Measurements from ENCODE around the gene FRMD4B.
"Not testable (repeated sequence)": the region's sequence is repeated elsewhere in the genome, so short reads cannot be mapped to it uniquely, and the experiment has no call there.

Gene FRMD4B

GRCh38 chr3:69322512-69322911, 63.4 kb downstream of the FRMD4B start:
- DNase-seq (ENCODE audit: low read depth in 2 of 2): not testable (repeated sequence)

DNA sequence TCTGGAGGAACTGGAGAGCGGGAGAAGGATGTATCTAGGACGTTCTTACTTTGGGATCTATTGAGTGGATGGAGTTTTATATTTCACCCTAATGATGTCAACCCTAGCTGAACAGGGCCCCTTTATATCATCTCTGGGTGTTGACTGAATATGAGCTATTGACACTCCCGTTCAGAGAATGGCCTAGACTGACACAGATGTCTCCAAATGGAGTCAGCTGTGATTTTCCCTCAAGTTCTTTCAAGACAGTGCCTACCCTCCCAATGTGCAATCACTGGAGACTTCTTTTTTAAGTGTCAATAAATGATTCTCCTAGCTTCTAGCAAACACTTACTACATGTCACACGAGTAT, 63.8 kb downstream of the FRMD4B start:
- no peak for DNase-seq (ENCODE audit: low read depth in 2 of 2)

DNA sequence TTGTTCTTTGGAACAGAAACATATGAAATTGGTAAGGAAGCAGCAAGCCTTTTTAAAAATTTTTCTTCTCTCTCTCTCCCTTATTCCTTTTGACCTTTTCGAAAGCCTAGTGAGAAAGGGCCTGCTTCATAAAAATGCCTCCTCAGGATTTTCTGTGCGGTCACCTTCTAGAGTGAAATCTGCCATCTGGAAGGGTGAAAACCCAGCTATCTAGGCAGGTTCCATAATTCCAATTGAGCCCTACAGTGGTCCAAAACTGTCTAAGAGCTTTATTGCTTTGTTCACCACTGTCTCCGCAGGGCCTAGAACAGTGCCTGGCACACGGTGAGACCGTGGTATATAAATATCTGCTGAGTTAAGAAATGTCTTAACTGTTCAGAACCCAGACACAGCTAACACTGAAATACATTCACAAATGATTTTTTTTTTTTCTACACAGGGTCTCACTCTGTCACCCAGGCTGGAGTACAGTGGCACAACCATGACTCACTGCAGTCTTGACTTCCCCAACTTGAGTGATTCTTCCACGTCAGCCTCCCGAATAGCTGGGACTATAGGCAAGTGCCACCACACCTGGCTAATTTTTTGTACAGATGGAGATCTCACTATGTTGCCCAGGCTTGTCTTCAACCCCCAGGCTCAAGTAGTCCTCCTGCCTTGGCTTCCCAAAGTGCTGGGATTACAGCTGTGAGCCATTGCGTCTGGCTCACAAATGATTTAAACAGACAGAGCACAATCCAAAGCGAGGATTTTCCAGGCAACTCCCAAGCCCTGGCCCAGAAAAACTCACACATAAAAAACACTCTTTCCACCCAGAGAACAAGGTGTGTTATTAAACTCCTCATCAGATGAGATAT, 64.4 kb downstream of the FRMD4B start:
- DNase-seq (ENCODE audit: low read depth in 2 of 2): no peak

DNA sequence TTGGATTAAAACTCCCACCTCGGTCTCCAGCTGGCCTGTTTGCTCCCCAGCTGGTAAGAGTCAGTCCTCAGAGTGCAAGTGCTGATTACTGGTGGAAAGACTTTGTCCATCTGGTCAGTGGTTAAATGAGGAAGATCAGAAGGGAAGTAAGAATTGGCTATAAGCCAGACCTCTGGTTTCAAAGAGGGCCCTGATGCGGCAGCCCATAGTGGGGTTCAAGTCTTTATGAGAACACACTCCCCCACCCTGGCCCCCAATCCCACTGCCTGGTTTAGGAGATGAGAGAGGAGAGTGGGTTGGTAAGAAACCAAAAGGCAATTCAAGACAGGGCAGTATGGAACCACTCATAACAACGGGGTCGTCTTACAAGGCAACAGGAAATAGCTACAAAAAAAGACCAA, 65.0 kb downstream of the FRMD4B start:
- no peak for DNase-seq (ENCODE audit: low read depth in 2 of 2)

- DNase-seq (ENCODE audit: low read depth in 2 of 2): no peak
Measured at GRCh38 chr3:69319652-69320051, 66.2 kb downstream of the FRMD4B start.

DNA sequence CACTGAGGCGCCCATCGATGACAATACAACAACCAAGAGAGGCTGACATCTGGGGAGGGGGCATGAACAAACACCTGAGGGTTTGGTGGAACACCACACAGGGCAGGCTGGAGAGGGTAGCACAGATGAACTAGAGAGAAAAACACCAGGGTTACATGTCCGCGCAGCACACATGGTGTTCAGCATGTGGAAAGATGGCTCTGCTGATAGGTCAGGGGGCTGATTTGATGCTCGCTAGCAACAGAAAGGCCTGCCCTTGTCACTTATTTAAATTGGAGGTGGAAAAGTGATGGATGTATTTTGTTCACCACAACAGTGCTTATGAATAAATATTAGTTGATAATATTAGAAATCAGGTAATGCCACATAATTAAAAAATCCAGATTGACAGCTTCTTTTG, 67.5 kb downstream of the FRMD4B start:
- no peak for DNase-seq (ENCODE audit: low read depth in 2 of 2)

DNA sequence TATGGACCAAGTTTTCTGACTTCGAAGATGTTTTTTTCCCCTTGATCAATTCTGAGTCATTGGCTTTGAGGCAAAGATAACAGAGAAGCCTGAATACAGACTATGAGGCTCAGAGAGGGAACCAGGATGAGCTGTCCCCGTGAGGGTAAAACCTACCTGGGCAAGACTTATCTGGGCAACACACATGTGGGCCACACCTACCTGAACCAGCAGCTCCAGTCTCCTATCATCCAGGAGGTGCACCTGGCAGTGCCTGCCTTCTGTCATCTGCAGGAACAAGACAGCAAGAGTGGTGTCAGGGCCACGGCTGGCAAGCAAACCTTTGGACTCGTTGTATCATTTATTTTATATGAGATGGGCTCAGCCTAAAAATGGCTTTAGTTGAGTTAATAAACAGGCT, 72.6 kb downstream of the FRMD4B start:
- DNase-seq (ENCODE audit: low read depth in 2 of 2): no peak

- DNase-seq (ENCODE audit: low read depth in 2 of 2): no peak
Measured at GRCh38 chr3:69309814-69310213, 76.1 kb downstream of the FRMD4B start.

GRCh38 chr3:69306239-69307185, 79.4 kb downstream of the FRMD4B start:
- peak; percentile 28 to 46 for DNase-seq (ENCODE audit: low read depth in 2 of 2)

GRCh38 chr3:69305011-69305410, 80.9 kb downstream of the FRMD4B start:
- DNase-seq (ENCODE audit: low read depth in 2 of 2): no peak

GRCh38 chr3:69304396-69304795, 81.5 kb downstream of the FRMD4B start:
- no peak for DNase-seq (ENCODE audit: low read depth in 2 of 2)

- DNase-seq (ENCODE audit: low read depth in 2 of 2): no peak
Measured at GRCh38 chr3:69300296-69300695, 85.6 kb downstream of the FRMD4B start.

GRCh38 chr3:69299344-69299743, 86.5 kb downstream of the FRMD4B start:
- DNase-seq (ENCODE audit: low read depth in 2 of 2): no peak

- no peak for DNase-seq (ENCODE audit: low read depth in 2 of 2)
Measured at GRCh38 chr3:69297501-69297900, 88.4 kb downstream of the FRMD4B start.

DNA sequence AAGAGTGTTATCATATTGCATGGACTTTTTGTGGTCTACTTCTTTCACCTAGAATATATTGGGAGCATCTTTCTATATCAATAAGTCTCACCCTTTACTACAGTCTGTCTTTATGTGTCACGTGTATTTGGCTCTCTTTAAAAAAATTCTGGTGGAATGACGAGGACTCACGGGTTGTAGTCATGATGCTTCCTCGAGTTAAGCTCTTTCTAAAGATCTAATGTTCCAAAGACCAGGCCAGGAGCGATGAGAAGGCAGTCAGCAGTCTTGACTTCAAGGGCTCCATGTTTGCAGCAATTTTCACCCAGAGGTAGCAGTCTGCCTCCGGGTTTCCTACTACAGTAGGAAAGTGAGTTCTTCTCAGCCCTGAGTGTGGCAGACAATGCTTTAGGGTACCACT, 88.9 kb downstream of the FRMD4B start:
- DNase-seq (ENCODE audit: low read depth in 2 of 2): no peak

DNA sequence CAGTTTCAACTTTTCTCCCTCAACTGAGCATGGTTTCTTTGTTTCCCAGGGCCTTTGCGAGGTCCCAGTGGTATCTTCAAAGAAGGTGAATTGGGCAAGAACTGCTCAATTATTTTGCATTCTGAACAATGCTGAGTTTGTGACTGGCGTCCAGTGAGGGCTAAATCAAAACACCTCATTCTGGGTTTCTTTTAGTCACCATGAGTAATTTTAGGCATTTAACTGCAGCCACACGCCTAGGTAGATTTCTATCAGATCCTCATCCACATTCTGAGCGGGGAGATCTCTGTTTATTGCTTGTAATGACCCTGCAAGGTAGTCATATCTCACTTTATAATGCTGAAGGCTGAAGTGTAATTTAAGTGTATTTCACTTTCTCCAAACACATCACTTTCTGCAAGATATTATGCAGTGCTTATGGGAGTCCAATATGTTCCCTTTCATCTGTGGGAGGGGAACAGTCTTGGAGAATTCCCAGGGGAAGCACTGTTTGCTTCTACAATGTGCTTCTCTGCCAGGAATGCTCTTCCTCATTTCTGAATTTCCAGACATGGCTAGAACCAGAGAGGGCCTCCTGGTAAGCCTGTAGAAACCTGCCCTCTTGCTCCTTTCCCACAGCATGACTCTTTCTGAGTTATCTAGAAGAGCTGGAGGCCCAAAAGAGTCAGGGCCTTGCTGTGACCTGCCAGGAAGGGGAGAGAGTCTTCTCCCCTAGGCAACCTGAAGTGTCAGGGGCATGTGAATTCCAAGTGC, 91.7 kb downstream of the FRMD4B start:
- DNase-seq (ENCODE audit: low read depth in 2 of 2): no peak

- no peak for DNase-seq (ENCODE audit: low read depth in 2 of 2)
Measured at GRCh38 chr3:69292959-69293574, 92.8 kb downstream of the FRMD4B start.

DNA sequence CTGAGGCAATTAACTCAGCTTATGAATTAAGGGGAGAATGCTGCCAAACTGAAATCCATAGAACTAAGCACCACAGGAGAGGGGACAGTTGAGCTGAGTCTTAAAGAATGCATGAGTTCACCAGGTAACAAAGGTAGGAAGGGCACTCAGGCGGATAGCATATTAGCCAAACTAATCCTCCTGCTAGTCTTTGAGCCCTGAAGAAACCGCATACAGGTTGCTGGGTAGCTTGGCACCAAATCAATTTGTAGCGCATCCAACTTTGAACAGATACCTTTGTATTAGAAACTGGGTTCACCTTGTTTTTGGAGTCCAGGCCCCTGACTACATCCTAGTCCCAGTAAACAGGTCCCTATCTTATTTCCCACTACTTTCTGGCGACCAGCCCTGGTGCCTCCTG, 93.7 kb downstream of the FRMD4B start:
- DNase-seq (ENCODE audit: low read depth in 2 of 2): no peak

- DNase-seq (ENCODE audit: low read depth in 2 of 2): no peak
Measured at GRCh38 chr3:69290430-69290829, 95.5 kb downstream of the FRMD4B start.

DNA sequence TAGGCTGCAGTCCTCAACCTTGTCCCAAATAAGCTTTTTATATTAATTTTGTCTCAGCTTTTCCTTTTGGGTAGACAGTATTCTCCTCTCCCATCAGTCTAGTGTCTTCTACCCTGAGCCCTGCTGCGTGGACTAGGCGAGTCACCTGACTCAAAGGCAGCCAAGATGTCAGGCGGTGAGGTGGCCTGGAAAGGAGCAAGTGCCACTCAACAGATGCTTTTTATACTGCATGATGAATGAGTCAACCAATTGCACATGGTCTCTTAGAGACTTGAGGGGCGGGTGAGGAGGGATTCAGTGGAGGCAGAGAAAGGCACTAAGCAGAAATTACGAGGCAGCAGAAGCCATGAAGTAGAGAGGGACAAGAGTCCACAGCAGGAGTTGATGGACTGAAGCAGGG, 95.9 kb downstream of the FRMD4B start:
- DNase-seq (ENCODE audit: low read depth in 2 of 2): no peak

DNA sequence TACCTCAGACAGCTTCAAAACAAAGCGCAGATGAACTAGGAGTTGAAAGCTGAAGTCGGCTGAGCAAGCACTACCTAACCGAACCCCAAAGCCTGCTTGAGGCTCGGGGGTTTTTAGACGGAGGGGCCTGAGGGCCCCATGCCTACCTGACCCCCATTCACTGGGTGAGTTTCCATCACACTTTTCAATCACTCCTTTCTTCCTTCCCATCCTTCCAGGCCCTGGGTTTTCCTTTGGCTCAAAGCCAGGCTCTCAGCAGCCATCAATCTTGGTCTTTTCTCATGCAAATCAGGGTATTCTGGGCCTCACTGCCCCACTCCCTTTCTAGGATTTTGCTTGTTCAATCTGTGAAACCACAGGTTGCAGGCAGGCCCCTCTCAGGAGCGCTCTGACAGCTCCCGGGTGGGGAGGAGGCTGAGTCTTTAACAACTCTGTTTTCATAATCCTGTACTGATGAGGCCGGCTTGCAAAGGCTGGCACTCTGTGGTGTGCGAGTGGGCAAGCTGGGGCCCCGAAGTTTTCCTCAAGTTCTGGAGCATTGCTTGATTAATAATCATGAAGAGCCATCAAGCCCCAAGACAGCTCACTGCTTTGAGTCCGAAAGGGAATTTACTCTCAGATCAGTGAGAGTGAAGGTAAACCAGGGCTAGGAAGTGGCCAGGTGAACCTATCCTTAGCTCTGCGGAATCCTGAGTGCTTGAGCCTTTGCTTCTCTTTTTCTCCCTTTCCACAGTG, 97.6 kb downstream of the FRMD4B start:
- no peak for DNase-seq (ENCODE audit: low read depth in 2 of 2)
